ENCODE measurements around the gene ZC3H12D. TPM values are rescaled to one million over a fixed set of nuclear protein-coding genes. Genes with fewer than 3 reads are reported as not detected.

ZC3H12D gene
- total RNA-seq, 6 donors from 2014 or later, result 1.4 to 5.7 (median 2.6) TPM

DNA sequence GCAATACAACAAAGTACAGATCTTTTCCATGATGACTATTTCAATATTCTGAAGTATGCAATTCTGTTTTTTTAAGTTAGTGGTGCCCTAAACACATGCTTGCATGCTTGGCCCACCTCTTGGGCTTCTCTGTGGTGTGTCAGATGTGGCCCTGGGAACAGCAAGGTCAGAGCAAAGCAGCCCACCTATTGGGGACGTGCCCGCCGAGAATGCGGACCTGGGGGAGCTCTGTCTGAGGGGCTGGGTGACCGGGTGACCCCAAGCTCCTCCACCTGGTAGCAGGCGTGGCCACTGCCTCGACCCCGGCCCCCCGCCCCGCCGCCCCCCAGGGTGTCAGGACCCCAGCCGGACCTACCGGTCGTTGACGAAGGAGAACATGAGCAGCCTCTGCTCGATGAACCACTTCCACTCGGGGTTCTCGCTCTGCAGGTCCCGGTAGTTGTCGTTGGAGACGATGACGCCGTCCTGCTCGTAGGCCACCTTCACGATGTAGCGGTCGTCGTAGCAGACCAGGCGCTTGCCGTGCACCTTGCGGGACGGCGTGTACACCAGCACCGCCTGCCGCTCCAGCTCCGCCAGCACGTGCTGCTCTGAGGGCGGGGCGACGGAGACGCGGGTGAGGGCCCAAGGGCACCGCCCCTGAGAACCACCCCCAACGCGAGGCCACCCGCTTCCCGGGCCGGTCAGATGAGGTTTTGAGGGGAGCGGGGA is 28.3 kb downstream of the ZC3H12D start:
- Histone ChIP-seq H3K36me3 (no peaks in the 10 kb centered on the region), H3K4me1 (peaks cover 27 to 53% (median 29%) of the 10 kb centered on the region in 4 donors), H3K9me3 (no peaks in the 10 kb centered on the region), H3K4me3 (no peak overlapping the region), H3K27me3 (no peaks in the 10 kb centered on the region), H3K27ac (no peak overlapping the region)
- WGBS, 2 donors, result 86 to 89% methylated on average over 35 to 41 of the region's 49 CpGs
- DNase-seq (peak in 1 of 2 donors; percentile 83), ATAC-seq (ENCODE audit: low FRiP score in 2 of 2) (no peak)
- TF ChIP-seq POLR2A (IDR thresholded peaks at IDR 0.05) (no peak), POLR2AphosphoS5 (IDR thresholded peaks at IDR 0.05) (no peak)
- TF ChIP-seq, protein P1, sequence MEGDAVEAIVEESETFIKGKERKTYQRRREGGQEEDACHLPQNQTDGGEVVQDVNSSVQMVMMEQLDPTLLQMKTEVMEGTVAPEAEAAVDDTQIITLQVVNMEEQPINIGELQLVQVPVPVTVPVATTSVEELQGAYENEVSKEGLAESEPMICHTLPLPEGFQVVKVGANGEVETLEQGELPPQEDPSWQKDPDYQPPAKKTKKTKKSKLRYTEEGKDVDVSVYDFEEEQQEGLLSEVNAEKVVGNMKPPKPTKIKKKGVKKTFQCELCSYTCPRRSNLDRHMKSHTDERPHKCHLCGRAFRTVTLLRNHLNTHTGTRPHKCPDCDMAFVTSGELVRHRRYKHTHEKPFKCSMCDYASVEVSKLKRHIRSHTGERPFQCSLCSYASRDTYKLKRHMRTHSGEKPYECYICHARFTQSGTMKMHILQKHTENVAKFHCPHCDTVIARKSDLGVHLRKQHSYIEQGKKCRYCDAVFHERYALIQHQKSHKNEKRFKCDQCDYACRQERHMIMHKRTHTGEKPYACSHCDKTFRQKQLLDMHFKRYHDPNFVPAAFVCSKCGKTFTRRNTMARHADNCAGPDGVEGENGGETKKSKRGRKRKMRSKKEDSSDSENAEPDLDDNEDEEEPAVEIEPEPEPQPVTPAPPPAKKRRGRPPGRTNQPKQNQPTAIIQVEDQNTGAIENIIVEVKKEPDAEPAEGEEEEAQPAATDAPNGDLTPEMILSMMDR (IDR thresholded peaks at IDR 0.05), result no peak

DNA sequence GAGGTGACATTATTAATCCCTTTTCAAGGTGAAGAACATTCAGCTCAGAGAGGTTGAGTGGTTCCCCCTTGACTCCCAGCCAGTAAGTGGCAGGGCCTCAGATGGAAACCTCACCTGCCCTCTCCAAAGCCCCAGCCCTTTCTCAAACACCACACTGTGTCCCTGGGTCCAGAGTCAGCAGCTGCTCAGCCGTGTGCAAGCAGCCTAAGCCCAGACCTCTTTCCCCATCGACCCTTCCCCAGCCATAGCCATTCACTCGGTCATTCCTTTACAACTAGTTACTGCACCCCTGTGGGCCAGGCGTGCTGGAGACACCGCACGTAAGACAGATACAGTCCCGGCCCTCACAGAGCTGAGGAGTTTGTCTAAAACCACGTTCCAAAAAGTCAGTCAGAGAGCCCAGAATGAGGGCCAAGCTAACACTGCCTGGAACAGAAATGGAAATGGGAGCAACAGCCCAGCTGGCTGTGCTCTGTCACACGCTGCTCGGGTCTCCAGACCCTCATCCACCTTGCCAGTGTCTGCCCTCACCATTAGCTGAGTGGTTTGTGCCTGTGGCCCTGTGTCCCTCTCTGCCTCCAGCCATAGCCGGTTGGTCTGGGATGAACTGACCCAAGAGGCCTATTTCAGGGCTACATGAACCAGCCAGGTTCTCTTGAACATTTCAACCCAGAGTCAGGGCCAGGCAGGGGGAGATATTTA is 29.6 kb downstream of the ZC3H12D start:
- ATAC-seq (ENCODE audit: low FRiP score in 2 of 2), result peak in 1 of 2 donors; percentile 36
- TF ChIP-seq EP300 (IDR thresholded peaks at IDR 0.05), result no peak
- TF ChIP-seq POLR2AphosphoS5 (IDR thresholded peaks at IDR 0.05), result no peak
- TF ChIP-seq, protein P1 (IDR thresholded peaks at IDR 0.05), result no peak
- TF ChIP-seq POLR2A (IDR thresholded peaks at IDR 0.05), result no peak

DNA sequence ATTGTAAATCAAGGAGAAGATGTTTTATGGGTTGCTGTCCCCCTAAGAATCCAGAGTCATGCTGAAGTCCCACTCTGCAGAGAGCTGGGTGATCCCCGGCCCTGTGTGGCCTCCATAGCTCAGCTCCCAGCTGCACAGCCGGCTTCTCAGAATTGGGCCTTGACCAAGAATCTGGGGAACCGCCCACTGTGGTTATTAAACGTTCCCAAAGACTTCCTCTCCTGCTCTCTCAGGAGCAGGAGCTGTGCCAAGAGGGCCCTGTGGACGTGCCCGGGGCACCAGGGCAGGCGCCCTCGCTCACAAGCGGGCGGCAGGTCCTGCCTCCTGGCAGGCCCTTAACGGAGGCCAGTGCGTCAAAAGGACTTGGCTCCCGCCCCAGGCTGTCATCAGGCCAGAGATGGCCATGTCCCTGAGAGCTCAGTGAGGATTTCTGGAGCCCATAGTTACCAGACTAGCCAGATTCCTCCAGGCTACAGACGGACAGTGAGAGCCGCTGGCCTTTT is 30.4 kb downstream of the ZC3H12D start:
- H3K4me3 ChIP-seq, result no peak overlapping the region
- no peaks in the 10 kb centered on the region for H3K9me3 ChIP-seq
- ATAC-seq (ENCODE audit: low FRiP score in 2 of 2), result peak; percentile 83 to 95
- H3K36me3 ChIP-seq, result no peaks in the 10 kb centered on the region
- TF ChIP-seq EP300 (IDR thresholded peaks at IDR 0.05), result peak in 1 of 4 donors; percentile 65
- TF ChIP-seq, protein P1 (IDR thresholded peaks at IDR 0.05), result no peak
- TF ChIP-seq POLR2AphosphoS5 (IDR thresholded peaks at IDR 0.05), result peak; percentile 56 to 82
- TF ChIP-seq POLR2A (IDR thresholded peaks at IDR 0.05), result peak in 1 of 4 donors; percentile 17
- 0 to 5% methylated on average over 5 to 15 of the region's 15 CpGs for WGBS, 2 donors
- peaks cover 41 to 69% (median 41%) of the 10 kb centered on the region in 4 donors for H3K4me1 ChIP-seq
- H3K27ac ChIP-seq, result peak overlapping the region; percentile 45 to 79 (median 75)
- DNase-seq, result peak; percentile 92 to 97
- peaks cover 0 to 10% (median 0%) of the 10 kb centered on the region in 4 donors for H3K27me3 ChIP-seq

More for the DNA sequence above, 29.6 kb downstream of the ZC3H12D start:
- H3K4me3 ChIP-seq, result no peak overlapping the region
- DNase-seq, result peak in 1 of 2 donors; percentile 48
- peaks cover 39 to 66% (median 41%) of the 10 kb centered on the region in 4 donors for H3K4me1 ChIP-seq
- H3K27ac ChIP-seq, result peak overlapping the region; percentile 45 to 79 (median 75)
- no peaks in the 10 kb centered on the region for H3K36me3 ChIP-seq
- H3K27me3 ChIP-seq, result peaks cover 0 to 10% (median 0%) of the 10 kb centered on the region in 4 donors
- H3K9me3 ChIP-seq, result no peaks in the 10 kb centered on the region
- 67 to 86% methylated on average over 8 to 11 of the region's 11 CpGs for WGBS, 2 donors

DNA sequence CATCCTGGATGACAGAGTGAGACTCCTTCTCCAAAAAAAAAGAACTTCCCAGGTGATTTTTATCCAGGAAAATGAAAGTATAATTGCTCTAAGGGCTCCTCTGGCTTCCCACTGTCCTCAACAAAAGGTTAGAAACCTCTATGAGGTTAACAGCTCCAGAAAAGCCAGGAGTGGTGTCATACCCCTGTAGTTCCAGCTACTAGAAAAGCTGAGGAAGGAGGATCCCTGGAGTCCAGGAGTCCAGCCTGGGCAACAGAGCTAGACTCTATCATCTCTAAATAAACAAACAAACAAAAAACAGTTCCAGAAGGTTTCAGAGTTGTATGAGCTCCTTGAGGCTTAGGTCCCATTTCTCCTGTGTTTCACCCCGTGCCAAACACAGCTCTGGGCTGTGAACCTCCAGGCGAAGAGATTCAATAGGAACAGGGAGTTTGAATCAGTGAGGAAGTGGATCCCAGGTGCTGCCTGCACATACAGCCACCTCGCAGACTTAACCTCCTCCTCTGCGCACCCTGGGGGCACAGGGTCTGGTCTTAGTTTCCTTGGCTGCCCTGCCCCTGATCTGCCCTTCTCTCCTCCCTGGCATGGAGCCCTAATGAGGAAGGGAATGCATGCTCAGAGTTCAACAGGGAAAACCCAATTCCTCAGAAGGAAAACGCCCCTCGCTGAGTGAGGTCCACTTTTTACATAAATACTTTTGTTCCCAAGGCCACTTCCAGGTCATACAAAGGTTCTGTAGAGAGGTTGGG is 31.0 kb downstream of the ZC3H12D start:
- DNase-seq (no peak), ATAC-seq (ENCODE audit: low FRiP score in 2 of 2) (no peak)
- Histone ChIP-seq H3K9me3 (no peaks in the 10 kb centered on the region), H3K36me3 (no peaks in the 10 kb centered on the region), H3K4me3 (no peak overlapping the region), H3K27ac (peak overlapping the region; percentile 45 to 79 (median 75)), H3K4me1 (peaks cover 41 to 69% (median 41%) of the 10 kb centered on the region in 4 donors), H3K27me3 (peaks cover 0 to 10% (median 0%) of the 10 kb centered on the region in 4 donors)
- TF ChIP-seq, protein P1 (IDR thresholded peaks at IDR 0.05), result no peak
- TF ChIP-seq EP300 (IDR thresholded peaks at IDR 0.05) (no peak), POLR2A (IDR thresholded peaks at IDR 0.05) (no peak), POLR2AphosphoS5 (IDR thresholded peaks at IDR 0.05) (no peak)
- 65 to 69% methylated on average over 6 of the region's 6 CpGs for WGBS, 2 donors

All from upper lobe of left lung (tissue), 6 donors.